HG03342 (cell line): ENCODE measurements around the gene ANO4.
"Not testable (repeated sequence)": the region's sequence is repeated elsewhere in the genome, so short reads cannot be mapped to it uniquely, and the experiment has no call there.

ENCODE experiments used
- ATAC-seq: cut with Tn5 transposase; IDR thresholded peaks from one replicate; pipeline ENCODE4 v1.9.1; 2021; ENCODE audit warnings: mild to moderate bottlenecking, moderate library complexity; ENCODE audit not compliant: unreplicated experiment

ANO4 gene

GRCh38 chr12:100987552-100988521 is 193.3 kb downstream of the ANO4 start:
- peak; percentile 94 for ATAC-seq

GRCh38 chr12:100989509-100989908 is 194.9 kb downstream of the ANO4 start:
- ATAC-seq, result not testable (repeated sequence)

GRCh38 chr12:100991102-100991501 is 196.5 kb downstream of the ANO4 start:
- no peak for ATAC-seq

- ATAC-seq, result no peak
Measured at GRCh38 chr12:100992194-100992593, 197.6 kb downstream of the ANO4 start.

GRCh38 chr12:100993916-100994450 is 199.4 kb downstream of the ANO4 start:
- no peak for ATAC-seq

- ATAC-seq, result peak; percentile 81
Measured at GRCh38 chr12:100995201-100995600, 200.6 kb downstream of the ANO4 start.

GRCh38 chr12:100995771-100996170 is 201.2 kb downstream of the ANO4 start:
- peak; percentile 86 for ATAC-seq

GRCh38 chr12:101001669-101002068 is 207.1 kb downstream of the ANO4 start:
- ATAC-seq, result peak; percentile 83

GRCh38 chr12:101002696-101003419 is 208.3 kb downstream of the ANO4 start:
- ATAC-seq, result no peak

- ATAC-seq, result no peak
Measured at GRCh38 chr12:101004898-101005297, 210.3 kb downstream of the ANO4 start.

GRCh38 chr12:101009274-101009673 is 214.7 kb downstream of the ANO4 start:
- no peak for ATAC-seq

- no peak for ATAC-seq
Measured at GRCh38 chr12:101010896-101011295, 216.3 kb downstream of the ANO4 start.

GRCh38 chr12:101013993-101014392 is 219.4 kb downstream of the ANO4 start:
- ATAC-seq, result no peak

- no peak for ATAC-seq
Measured at GRCh38 chr12:101015044-101015443, 220.5 kb downstream of the ANO4 start.

GRCh38 chr12:101018540-101018939 is 224.0 kb downstream of the ANO4 start:
- no peak for ATAC-seq

GRCh38 chr12:101019201-101019600 is 224.6 kb downstream of the ANO4 start:
- ATAC-seq, result no peak

GRCh38 chr12:101019667-101020066 is 225.1 kb downstream of the ANO4 start:
- no peak for ATAC-seq

GRCh38 chr12:101021442-101021841 is 226.9 kb downstream of the ANO4 start:
- ATAC-seq, result no peak

GRCh38 chr12:101021911-101022388 is 227.4 kb downstream of the ANO4 start:
- ATAC-seq, result no peak

- ATAC-seq, result no peak
Measured at GRCh38 chr12:101027200-101027599, 232.6 kb downstream of the ANO4 start.

GRCh38 chr12:101027816-101028215 is 233.2 kb downstream of the ANO4 start:
- ATAC-seq, result no peak
